Measurements from ENCODE around the gene LEPROT. TPM values are rescaled to one million over a fixed set of nuclear protein-coding genes. Genes with fewer than 3 reads are reported as not detected.

Gene LEPROT
- total RNA-seq, 1 donor from 2014 or later = 86.1 TPM

DNA sequence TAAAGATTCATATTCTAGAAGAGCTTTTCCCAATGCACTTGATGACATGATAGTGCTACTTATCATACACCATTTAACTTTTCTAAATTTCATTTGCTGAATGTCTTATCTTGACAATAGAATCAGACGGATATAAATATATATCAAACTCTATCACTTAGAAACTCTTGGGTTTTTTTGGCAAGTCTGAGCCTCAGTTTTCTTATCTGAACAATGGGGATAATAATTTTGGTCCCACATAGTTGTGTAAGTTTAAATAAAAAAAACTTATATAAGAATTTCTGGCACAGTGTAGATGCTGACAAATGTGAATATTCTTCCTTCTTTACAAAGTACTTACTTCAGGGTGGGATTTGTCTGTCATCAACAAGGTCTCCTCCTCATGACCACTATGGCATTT is 21.5 kb upstream of the LEPROT start:
- no peak overlapping the region for H3K4me3 Mint-ChIP-seq (ENCODE audit: unreplicated experiment)
- H3K9me3 Mint-ChIP-seq (ENCODE audit: unreplicated experiment) = no peaks in the 10 kb centered on the region
- H3K36me3 Mint-ChIP-seq (ENCODE audit: low read depth, unreplicated experiment) = no peaks in the 10 kb centered on the region
- TF ChIP-seq CTCF (IDR thresholded peaks at IDR 0.05; ENCODE audit: unreplicated experiment) = no peak
- no peaks in the 10 kb centered on the region for H3K4me1 Mint-ChIP-seq (ENCODE audit: unreplicated experiment)
- no peaks in the 10 kb centered on the region for H3K27me3 Mint-ChIP-seq (ENCODE audit: unreplicated experiment)
- H3K27ac Mint-ChIP-seq (ENCODE audit: unreplicated experiment) = no peak overlapping the region
- no peak for DNase-seq (ENCODE audit: low spot score)

GRCh38 chr1:65401612-65402011 is 18.9 kb upstream of the LEPROT start:
- Mint-ChIP-seq H3K4me1 (ENCODE audit: unreplicated experiment) (no peaks in the 10 kb centered on the region), H3K27ac (ENCODE audit: unreplicated experiment) (no peak overlapping the region), H3K27me3 (ENCODE audit: unreplicated experiment) (no peaks in the 10 kb centered on the region), H3K9me3 (ENCODE audit: unreplicated experiment) (no peaks in the 10 kb centered on the region), H3K36me3 (ENCODE audit: low read depth, unreplicated experiment) (no peaks in the 10 kb centered on the region), H3K4me3 (ENCODE audit: unreplicated experiment) (no peak overlapping the region)
- DNase-seq (ENCODE audit: low spot score) = no peak
- TF ChIP-seq CTCF (IDR thresholded peaks at IDR 0.05; ENCODE audit: unreplicated experiment) = no peak

GRCh38 chr1:65404941-65405340 is 15.5 kb upstream of the LEPROT start:
- H3K4me1 Mint-ChIP-seq (ENCODE audit: unreplicated experiment) = peaks cover 5% of the 10 kb centered on the region
- H3K27ac Mint-ChIP-seq (ENCODE audit: unreplicated experiment) = no peak overlapping the region
- H3K4me3 Mint-ChIP-seq (ENCODE audit: unreplicated experiment) = no peak overlapping the region
- no peaks in the 10 kb centered on the region for H3K27me3 Mint-ChIP-seq (ENCODE audit: unreplicated experiment)
- H3K36me3 Mint-ChIP-seq (ENCODE audit: low read depth, unreplicated experiment) = no peaks in the 10 kb centered on the region
- DNase-seq (ENCODE audit: low spot score) = no peak
- no peak for TF ChIP-seq CTCF (IDR thresholded peaks at IDR 0.05; ENCODE audit: unreplicated experiment)
- H3K9me3 Mint-ChIP-seq (ENCODE audit: unreplicated experiment) = no peaks in the 10 kb centered on the region

DNA sequence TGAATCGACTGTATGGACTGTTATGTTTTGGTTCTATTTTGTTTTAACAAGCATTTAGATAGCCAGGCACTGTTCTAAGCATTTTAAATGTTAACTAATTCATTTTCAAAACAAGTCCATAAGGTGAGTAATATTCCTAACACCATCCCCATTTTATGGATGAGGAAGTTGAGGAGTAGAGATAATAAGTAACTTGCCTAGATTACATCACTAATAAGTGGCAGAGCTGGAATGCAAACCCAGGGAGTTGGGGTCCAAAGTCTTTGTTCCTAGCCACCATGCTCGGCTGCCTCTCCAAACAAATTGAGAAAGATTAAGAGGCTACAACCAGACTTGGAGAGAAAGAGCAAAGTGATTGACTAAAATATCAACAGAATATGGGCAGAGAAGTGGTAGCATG is 12.6 kb upstream of the LEPROT start:
- Mint-ChIP-seq H3K36me3 (ENCODE audit: low read depth, unreplicated experiment) (no peaks in the 10 kb centered on the region), H3K27me3 (ENCODE audit: unreplicated experiment) (no peaks in the 10 kb centered on the region), H3K27ac (ENCODE audit: unreplicated experiment) (no peak overlapping the region), H3K4me3 (ENCODE audit: unreplicated experiment) (no peak overlapping the region), H3K4me1 (ENCODE audit: unreplicated experiment) (peaks cover 5% of the 10 kb centered on the region), H3K9me3 (ENCODE audit: unreplicated experiment) (no peaks in the 10 kb centered on the region)
- DNase-seq (ENCODE audit: low spot score) = no peak
- TF ChIP-seq CTCF (IDR thresholded peaks at IDR 0.05; ENCODE audit: unreplicated experiment) = no peak

DNA sequence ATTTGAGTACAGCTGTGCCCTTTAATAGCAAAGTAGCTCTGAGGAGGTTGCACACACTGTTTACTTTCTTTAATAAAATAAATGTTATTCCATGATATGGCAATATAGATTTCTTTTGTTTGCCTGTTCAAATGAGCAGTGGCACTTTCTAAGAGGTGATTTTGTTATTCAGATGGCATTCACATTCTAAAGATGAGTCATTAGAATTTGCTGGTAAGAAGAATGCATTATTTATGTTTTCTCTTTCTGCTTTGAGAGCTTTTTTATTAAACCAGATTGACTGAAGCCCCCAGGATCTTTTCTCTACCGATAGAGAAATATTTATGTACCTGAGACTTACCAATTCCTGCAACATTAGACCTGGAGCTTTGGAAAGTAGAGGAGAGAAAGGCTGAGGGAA is 11.2 kb upstream of the LEPROT start:
- H3K4me1 Mint-ChIP-seq (ENCODE audit: unreplicated experiment) = peaks cover 5% of the 10 kb centered on the region
- no peaks in the 10 kb centered on the region for H3K27me3 Mint-ChIP-seq (ENCODE audit: unreplicated experiment)
- no peaks in the 10 kb centered on the region for H3K9me3 Mint-ChIP-seq (ENCODE audit: unreplicated experiment)
- no peak for DNase-seq (ENCODE audit: low spot score)
- no peak overlapping the region for H3K4me3 Mint-ChIP-seq (ENCODE audit: unreplicated experiment)
- no peak overlapping the region for H3K27ac Mint-ChIP-seq (ENCODE audit: unreplicated experiment)
- no peaks in the 10 kb centered on the region for H3K36me3 Mint-ChIP-seq (ENCODE audit: low read depth, unreplicated experiment)
- no peak for TF ChIP-seq CTCF (IDR thresholded peaks at IDR 0.05; ENCODE audit: unreplicated experiment)
